Neutrophil (primary cell): ENCODE measurements around the gene SETD2.

Experiments used
- H3K27ac ChIP-seq: fragments of 200-600 bp; sonication (generic); 2 replicates; pipeline ENCODE4 v1.5.1; 2016; ENCODE audit warnings: mild to moderate bottlenecking, moderate library complexity
- H3K27me3 ChIP-seq: fragments of 200-600 bp; sonication (generic); 2 replicates; pipeline ENCODE4 v1.6.0; 2016; ENCODE audit warnings: mild to moderate bottlenecking
- H3K36me3 ChIP-seq: fragments of 200-600 bp; sonication (generic); 2 replicates; pipeline ENCODE4 v1.5.1; 2017
- H3K4me1 ChIP-seq, 2 experiments: fragments of 200-600 bp in 1 of 2; sonication (generic) in 1 of 2; 1 replicate in 1 of 2; 2 replicates in 1 of 2; pipeline versions ENCODE4 v1.5.1 to v1.6.1; 2013 to 2016; ENCODE audit warnings: low read depth in 1 of 2, low read length in 1 of 2, mild to moderate bottlenecking in 1 of 2, moderate library complexity in 1 of 2; ENCODE audit not compliant: control insufficient read depth in 1 of 2, insufficient read depth in 1 of 2
- H3K4me3 ChIP-seq, 2 experiments: fragments of 200-600 bp in 1 of 2; sonication (generic) in 1 of 2; 1 replicate in 1 of 2; 2 replicates in 1 of 2; pipeline ENCODE4 v1.5.1; 2013 to 2016; ENCODE audit warnings: low read depth in 1 of 2, low read length in 1 of 2, mild to moderate bottlenecking in 1 of 2, moderate library complexity in 1 of 2
- H3K9me3 ChIP-seq: fragments of 200-600 bp; sonication (generic); 2 replicates; pipeline ENCODE4 v1.5.1; 2016
- TF ChIP-seq, protein P1 (sequence below): fragments of 200-600 bp; sonication (generic); IDR thresholded peaks from 2 replicates; pipeline ENCODE4 v1.5.1; 2016; ENCODE audit warnings: antibody characterized with exemption

SETD2 gene

DNA sequence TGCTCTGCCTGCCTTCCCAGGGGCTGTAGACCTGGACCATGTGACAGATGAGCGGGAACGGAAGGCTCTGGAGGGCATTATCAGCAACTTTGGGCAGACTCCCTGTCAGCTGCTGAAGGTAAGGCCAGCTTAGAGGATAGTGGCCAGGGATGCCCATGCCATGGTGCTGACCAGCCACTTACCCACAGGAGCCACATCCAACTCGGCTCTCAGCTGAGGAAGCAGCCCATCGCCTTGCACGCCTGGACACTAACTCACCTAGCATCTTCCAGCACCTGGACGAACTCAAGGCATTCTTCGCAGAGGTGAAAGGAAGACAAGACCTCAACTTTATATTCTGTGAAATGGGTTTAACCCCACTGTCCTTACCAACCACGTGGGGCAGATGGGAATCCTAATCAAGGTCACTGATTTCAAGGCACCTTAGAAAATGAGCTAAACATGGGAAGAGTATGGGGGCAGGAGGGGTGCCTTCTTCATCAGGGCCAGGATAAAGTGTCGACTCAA lies 157.7 kb downstream of the SETD2 start:
- no peak overlapping the region for H3K4me3 ChIP-seq
- no peaks in the 10 kb centered on the region for H3K27me3 ChIP-seq
- H3K4me1 ChIP-seq: peaks cover 0 to 12% of the 10 kb centered on the region in 2 experiments
- H3K9me3 ChIP-seq: peaks cover 6% of the 10 kb centered on the region
- TF ChIP-seq, protein P1, sequence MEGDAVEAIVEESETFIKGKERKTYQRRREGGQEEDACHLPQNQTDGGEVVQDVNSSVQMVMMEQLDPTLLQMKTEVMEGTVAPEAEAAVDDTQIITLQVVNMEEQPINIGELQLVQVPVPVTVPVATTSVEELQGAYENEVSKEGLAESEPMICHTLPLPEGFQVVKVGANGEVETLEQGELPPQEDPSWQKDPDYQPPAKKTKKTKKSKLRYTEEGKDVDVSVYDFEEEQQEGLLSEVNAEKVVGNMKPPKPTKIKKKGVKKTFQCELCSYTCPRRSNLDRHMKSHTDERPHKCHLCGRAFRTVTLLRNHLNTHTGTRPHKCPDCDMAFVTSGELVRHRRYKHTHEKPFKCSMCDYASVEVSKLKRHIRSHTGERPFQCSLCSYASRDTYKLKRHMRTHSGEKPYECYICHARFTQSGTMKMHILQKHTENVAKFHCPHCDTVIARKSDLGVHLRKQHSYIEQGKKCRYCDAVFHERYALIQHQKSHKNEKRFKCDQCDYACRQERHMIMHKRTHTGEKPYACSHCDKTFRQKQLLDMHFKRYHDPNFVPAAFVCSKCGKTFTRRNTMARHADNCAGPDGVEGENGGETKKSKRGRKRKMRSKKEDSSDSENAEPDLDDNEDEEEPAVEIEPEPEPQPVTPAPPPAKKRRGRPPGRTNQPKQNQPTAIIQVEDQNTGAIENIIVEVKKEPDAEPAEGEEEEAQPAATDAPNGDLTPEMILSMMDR: no peak
- peaks cover 100% of the 10 kb centered on the region for H3K36me3 ChIP-seq
- no peak overlapping the region for H3K27ac ChIP-seq

DNA sequence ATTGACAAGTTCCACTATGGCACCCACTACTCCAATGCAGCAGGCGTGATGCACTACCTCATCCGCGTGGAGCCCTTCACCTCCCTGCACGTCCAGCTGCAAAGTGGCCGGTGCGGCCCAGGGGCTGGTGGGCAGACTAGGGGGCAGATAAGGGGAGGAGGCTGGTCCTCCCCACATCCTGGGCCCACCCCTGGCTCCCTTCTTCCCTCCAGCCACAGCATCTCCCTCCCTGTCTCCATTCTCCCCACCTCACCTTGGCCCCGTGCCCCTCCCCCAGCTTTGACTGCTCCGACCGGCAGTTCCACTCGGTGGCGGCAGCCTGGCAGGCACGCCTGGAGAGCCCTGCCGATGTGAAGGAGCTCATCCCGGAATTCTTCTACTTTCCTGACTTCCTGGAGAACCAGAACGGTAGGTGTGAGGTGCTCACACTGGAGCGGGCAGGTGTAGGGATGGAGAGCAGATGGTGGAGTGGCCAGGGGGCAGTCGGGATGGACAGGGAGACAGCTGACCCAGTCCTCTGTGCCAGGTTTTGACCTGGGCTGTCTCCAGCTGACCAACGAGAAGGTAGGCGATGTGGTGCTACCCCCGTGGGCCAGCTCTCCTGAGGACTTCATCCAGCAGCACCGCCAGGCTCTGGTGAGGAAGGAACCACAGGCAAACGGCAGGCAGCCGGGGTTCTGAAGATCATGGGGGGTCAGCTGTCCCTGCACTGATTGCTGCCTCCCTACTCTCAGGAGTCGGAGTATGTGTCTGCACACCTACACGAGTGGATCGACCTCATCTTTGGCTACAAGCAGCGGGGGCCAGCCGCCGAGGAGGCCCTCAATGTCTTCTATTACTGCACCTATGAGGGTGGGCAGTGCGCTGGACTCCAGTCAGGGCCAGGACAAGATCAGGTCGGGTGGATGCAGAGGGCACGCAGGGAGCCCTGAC lies 158.4 kb downstream of the SETD2 start:
- no peaks in the 10 kb centered on the region for H3K27me3 ChIP-seq
- peaks cover 100% of the 10 kb centered on the region for H3K36me3 ChIP-seq

DNA sequence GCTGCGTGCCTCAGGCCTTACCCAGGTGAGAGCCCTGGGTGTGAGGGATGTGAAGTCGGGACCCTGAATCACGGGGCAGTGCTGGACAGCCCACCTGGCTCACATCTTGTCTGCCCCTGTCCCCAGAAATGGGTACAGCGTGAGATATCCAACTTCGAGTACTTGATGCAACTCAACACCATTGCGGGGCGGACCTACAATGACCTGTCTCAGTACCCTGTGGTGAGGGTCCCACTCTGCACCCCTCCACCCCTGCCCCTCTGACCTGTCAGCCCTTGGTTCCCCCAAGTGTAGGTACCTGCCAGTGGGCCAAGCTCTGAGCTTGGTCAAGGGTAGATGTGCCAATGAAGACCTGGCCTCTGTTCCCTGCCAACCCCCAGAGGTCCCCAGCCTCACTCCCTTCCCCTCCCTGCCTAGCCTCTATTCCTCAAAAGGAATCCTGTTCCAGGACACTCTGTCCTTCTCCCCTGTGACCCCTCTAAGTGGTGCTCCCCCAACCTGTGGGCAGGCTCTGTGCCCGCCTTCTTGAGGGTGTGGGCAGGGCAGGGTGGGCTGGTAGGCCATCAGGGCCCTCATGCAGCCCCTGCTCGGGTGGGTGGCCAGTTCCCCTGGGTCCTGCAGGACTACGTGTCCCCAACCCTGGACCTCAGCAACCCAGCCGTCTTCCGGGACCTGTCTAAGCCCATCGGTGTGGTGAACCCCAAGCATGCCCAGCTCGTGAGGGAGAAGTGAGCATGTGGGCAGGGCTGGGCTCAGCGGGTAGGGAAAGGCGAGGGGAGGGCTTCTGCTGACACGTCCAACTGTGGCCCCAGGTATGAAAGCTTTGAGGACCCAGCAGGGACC lies 159.3 kb downstream of the SETD2 start:
- peaks cover 6% of the 10 kb centered on the region for H3K9me3 ChIP-seq
- no peak overlapping the region for H3K4me3 ChIP-seq
- H3K4me1 ChIP-seq: peaks cover 0 to 10% of the 10 kb centered on the region in 2 experiments
- no peak overlapping the region for H3K27ac ChIP-seq
- H3K36me3 ChIP-seq: peaks cover 100% of the 10 kb centered on the region
- no peaks in the 10 kb centered on the region for H3K27me3 ChIP-seq
- TF ChIP-seq, protein P1: no peak

More for the DNA sequence above, 158.4 kb downstream of the SETD2 start:
- H3K9me3 ChIP-seq: peaks cover 6% of the 10 kb centered on the region
- H3K4me1 ChIP-seq: peaks cover 0 to 12% of the 10 kb centered on the region in 2 experiments
- TF ChIP-seq, protein P1: no peak
- no peak overlapping the region for H3K4me3 ChIP-seq
- H3K27ac ChIP-seq: no peak overlapping the region

DNA sequence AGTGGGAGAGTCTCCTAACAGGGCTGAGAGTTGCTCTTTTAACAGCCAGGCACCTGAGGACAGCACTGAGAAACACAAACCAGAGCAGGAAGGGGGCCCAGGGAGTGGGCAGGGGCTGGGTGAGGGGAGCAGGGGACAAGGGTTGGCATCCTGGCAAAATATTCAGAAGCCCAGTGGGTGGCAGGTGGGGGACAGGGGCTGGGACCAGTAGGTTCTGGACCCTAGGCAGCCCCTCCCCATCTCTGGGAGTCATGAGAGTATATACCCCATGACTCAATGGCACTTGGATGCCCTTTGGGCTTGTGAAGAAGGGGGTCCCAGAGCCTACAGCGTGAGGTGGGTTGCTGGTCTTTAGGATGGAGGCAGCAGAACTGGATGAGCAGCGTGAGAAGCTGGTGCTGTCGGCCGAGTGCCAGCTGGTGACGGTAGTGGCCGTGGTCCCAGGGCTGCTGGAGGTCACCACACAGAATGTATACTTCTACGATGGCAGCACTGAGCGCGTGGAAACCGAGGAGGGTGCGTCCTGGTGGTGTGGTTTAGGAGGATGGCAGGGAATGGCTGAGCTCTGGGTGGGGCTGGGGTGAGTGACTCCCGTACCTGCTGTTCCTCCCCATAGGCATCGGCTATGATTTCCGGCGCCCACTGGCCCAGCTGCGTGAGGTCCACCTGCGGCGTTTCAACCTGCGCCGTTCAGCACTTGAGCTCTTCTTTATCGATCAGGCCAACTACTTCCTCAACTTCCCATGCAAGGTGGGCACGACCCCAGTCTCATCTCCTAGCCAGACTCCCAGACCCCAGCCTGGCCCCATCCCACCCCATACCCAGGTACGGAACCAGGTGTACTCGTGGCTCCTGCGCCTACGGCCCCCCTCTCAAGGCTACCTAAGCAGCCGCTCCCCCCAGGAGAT lies 160.2 kb downstream of the SETD2 start:
- peak overlapping the region; percentile 6 for H3K27ac ChIP-seq
- peaks cover 0 to 2% of the 10 kb centered on the region in 2 experiments for H3K4me1 ChIP-seq
- no peak overlapping the region for H3K4me3 ChIP-seq
- no peaks in the 10 kb centered on the region for H3K27me3 ChIP-seq
- peaks cover 6% of the 10 kb centered on the region for H3K9me3 ChIP-seq
- H3K36me3 ChIP-seq: peaks cover 100% of the 10 kb centered on the region
- TF ChIP-seq, protein P1: no peak

DNA sequence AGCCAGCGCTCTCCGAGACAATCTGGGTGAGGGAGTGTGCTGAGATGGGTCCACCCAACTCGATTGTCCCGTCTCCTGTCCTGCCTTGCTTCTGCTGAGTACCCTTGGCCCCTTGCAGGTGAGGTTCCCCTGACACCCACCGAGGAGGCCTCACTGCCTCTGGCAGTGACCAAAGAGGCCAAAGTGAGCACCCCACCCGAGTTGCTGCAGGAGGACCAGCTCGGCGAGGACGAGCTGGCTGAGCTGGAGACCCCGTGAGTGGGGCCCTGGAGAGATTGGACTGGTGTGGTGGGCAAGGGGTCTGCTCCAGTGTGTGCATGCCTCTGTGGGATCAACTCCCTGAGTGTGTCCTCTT lies 160.9 kb downstream of the SETD2 start:
- peak overlapping the region; percentile 6 for H3K27ac ChIP-seq
- H3K4me3 ChIP-seq: no peak overlapping the region
- peaks cover 6% of the 10 kb centered on the region for H3K9me3 ChIP-seq
- TF ChIP-seq, protein P1: no peak
- peaks cover 2 to 7% of the 10 kb centered on the region in 2 experiments for H3K4me1 ChIP-seq
- H3K36me3 ChIP-seq: peaks cover 100% of the 10 kb centered on the region
- no peaks in the 10 kb centered on the region for H3K27me3 ChIP-seq
